Body of pancreas (tissue), 4 donors: ENCODE data around the gene LMTK2.

Source experiments
- POLR2A ChIP-seq, 3 donors: fragments of 450-650 bp; IDR thresholded peaks; one replicate each; pipeline ENCODE4 v1.6.1; 2016; ENCODE audit warnings: antibody characterized with exemption in 3 of 3, mild to moderate bottlenecking in 2 of 3
- TF ChIP-seq, protein P1 (sequence below), 7 experiments: fragments of 450-650 bp in 4 of 7; fragments of 200-600 bp in 3 of 7; sonication (generic) in 3 of 7; IDR thresholded peaks; one replicate each; pipeline ENCODE4 v1.5.1; 2016 to 2019; ENCODE audit warnings: antibody characterized with exemption in 7 of 7

DNA sequence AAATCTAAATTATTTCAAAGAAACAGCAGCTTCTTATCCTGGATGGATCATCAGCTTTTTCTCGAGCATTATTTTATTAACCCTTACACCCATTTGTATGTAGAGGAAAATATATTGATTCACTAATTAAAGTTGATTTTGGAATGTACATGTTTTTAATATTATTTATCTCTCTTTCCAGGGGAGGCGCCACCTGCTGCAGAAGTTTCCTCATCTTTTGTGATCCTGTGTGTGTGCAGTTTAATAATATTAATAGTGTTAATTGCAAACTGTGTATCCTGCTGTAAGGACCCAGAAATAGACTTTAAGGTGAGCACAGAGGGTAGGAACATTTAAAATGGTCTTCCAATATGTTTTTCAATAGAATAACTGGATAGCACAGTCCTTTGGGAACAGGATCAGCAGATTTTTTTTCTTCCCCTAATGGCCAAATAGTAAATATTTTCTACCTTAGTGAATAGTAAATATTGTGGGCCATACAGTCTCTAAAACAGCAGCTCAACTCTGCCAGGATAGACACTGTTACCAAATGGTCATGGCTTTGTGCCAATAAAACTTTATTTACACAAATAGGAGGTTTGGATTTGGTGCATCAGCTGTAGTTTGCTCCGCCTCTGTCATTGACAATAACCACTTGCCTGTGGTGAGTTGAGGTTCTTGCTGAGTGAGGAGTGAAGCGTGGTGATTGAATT lies 30.6 kb downstream of the LMTK2 start:
- TF ChIP-seq, protein P1, sequence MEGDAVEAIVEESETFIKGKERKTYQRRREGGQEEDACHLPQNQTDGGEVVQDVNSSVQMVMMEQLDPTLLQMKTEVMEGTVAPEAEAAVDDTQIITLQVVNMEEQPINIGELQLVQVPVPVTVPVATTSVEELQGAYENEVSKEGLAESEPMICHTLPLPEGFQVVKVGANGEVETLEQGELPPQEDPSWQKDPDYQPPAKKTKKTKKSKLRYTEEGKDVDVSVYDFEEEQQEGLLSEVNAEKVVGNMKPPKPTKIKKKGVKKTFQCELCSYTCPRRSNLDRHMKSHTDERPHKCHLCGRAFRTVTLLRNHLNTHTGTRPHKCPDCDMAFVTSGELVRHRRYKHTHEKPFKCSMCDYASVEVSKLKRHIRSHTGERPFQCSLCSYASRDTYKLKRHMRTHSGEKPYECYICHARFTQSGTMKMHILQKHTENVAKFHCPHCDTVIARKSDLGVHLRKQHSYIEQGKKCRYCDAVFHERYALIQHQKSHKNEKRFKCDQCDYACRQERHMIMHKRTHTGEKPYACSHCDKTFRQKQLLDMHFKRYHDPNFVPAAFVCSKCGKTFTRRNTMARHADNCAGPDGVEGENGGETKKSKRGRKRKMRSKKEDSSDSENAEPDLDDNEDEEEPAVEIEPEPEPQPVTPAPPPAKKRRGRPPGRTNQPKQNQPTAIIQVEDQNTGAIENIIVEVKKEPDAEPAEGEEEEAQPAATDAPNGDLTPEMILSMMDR (IDR thresholded peaks at IDR 0.05), result no peak
- no peak for TF ChIP-seq POLR2A (IDR thresholded peaks at IDR 0.05)
